Stomach (tissue), 9 donors: Measurements from ENCODE around the gene FICD. TPM values are rescaled to one million over a fixed set of nuclear protein-coding genes. Genes with fewer than 3 reads are reported as not detected.
"Not testable (repeated sequence)": the region's sequence is repeated elsewhere in the genome, so short reads cannot be mapped to it uniquely, and the experiment has no call there.

Experiments used
- DNase-seq, 2 donors: peaks; one replicate each; pipeline versions ENCODE4 v3.0.0 to v3.0.0-alpha.2; 2013 to 2019
- H3K27ac ChIP-seq, 5 donors: fragments of 200-600 bp in 4 of 5; sonication (generic) in 4 of 5; one replicate each; pipeline ENCODE4 v1.5.1; 2013 to 2019; ENCODE audit warnings: mild to moderate bottlenecking in 1 of 5, moderate library complexity in 1 of 5
- H3K27me3 ChIP-seq, 3 donors: fragments of 200-600 bp; sonication (generic); one replicate each; pipeline ENCODE4 v1.5.1; 2017 to 2019; ENCODE audit warnings: mixed run types in 1 of 3
- H3K36me3 ChIP-seq, 4 donors: fragments of 200-600 bp; sonication (generic); 1 replicate in 3 of 4; 2 replicates in 1 of 4; pipeline ENCODE4 v1.5.1; 2016 to 2019
- H3K4me1 ChIP-seq, 4 donors: fragments of 200-600 bp; sonication (generic); one replicate each; pipeline ENCODE4 v1.5.1; 2016 to 2019
- H3K4me3 ChIP-seq, 4 donors: fragments of 200-600 bp; sonication (generic) in 3 of 4; one replicate each; pipeline ENCODE4 v1.5.1; 2016 to 2019; ENCODE audit warnings: mild to moderate bottlenecking in 1 of 4
- H3K9me3 ChIP-seq, 4 donors: fragments of 200-600 bp; sonication (generic); one replicate each; pipeline ENCODE4 v1.5.1; 2016 to 2019
- EP300 ChIP-seq: sonication (generic); formaldehyde crosslinking; IDR thresholded peaks from one replicate; pipeline ENCODE4 v1.6.1; 2017; ENCODE audit warnings: antibody characterized with exemption
- POLR2A ChIP-seq, 4 donors: fragments of 450-650 bp; IDR thresholded peaks; one replicate each; pipeline ENCODE4 v1.6.1; 2016; ENCODE audit warnings: antibody characterized with exemption in 4 of 4, control low read depth in 2 of 4, mild to moderate bottlenecking in 1 of 4, moderate library complexity in 1 of 4
- POLR2AphosphoS5 ChIP-seq, 3 donors: sonication (generic); formaldehyde crosslinking; IDR thresholded peaks; one replicate each; pipeline ENCODE4 v1.6.1; 2016; ENCODE audit warnings: antibody characterized with exemption in 3 of 3
- WGBS, 5 donors: extraction: QIAGEN DNeasy Blood & Tissue Kit in 3 of 5; methylation state at CpG; one replicate each; pipeline versions ENCODE4 v1.1.5 to v1.1.7; 2013 to 2018; 5-methylcytosine and 5-hydroxymethylcytosine counted together
- intact Hi-C: fragments of 100-400 bp; cut with DNase I; formaldehyde crosslinking; loops from one replicate; pipeline ENCODE4 v1.15.1; 2023; ENCODE audit warnings: low total_unique reads
- polyA plus RNA-seq, 3 donors: library from polyadenylated mRNA; stranded (reverse); fragments of 200-250 nt; gene quantifications; one replicate each; pipeline ENCODE4 v1.2.3, GENCODE V29; 2013
- total RNA-seq, 5 donors: library from RNA; depleted of rRNA; stranded (reverse); fragments of >200 nt; gene quantifications; one replicate each; pipeline versions ENCODE4 v1.1.0 to v1.2.3, GENCODE V29; 2014 to 2016
- TF ChIP-seq, protein P1 (sequence below), 7 experiments: fragments of 450-650 bp in 4 of 7; fragments of 200-600 bp in 3 of 7; sonication (generic) in 3 of 7; IDR thresholded peaks; one replicate each; pipeline ENCODE4 v1.5.1; 2016 to 2019; ENCODE audit warnings: antibody characterized with exemption in 7 of 7, control low read depth in 2 of 7, mild to moderate bottlenecking in 1 of 7
- donor health status: healthy with polysubstance abuse.
- donor health status: Bipolar disorder and iron deficiency.
- donor health status: healthy.

Gene FICD
- total and polyA plus RNA-seq, 8 donors = 1.2 to 26.3 (median 5.0) TPM

DNA sequence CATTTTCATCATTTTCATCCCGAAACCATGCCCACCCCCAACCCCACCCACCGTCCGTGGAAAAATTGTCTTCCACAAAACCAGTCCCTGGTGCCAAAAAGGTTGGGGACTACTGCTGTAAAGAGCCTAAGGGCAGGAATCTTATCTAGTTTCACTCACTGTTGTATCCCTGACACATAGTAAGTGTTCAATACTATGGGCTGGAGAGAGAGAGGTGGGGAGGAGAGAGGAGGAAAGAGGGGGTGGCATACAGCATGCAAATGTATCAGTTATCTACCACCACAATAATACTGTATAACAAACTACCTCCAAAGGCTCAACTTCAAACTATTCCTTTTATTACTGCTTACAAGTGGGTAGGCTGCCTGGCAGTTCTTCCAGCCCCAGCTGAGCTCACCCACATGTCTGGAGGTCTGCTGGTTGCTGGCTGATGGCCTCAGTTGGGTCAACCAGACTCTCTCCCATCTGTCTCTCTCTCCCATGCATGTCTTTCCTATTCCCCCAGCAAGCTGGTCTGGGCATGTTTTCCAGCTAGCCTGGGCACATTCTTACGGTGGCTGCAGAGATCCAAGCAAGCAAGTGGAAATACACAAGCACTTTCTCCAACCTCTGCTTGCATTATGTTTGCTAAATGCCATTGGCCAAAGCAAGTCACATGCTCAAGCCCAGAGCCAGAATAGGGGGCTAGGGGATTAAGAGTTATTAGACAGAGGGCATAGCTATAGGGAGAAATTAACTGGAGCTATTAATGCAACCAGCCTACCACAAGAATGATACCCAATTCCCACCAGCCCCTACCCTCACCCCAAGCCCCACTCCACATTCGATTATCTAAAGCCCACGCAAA, 31.6 kb upstream of the FICD start:
- Histone ChIP-seq H3K4me1 (no peaks in the 10 kb centered on the region), H3K9me3 (peaks cover 0 to 12% (median 5%) of the 10 kb centered on the region in 4 donors), H3K27ac (no peak overlapping the region), H3K36me3 (no peaks in the 10 kb centered on the region), H3K4me3 (no peak overlapping the region), H3K27me3 (peaks cover 0 to 24% (median 0%) of the 10 kb centered on the region in 3 donors)
- TF ChIP-seq POLR2AphosphoS5 (IDR thresholded peaks at IDR 0.05) (no peak), EP300 (no peak), POLR2A (IDR thresholded peaks at IDR 0.05) (no peak)
- TF ChIP-seq, protein P1, sequence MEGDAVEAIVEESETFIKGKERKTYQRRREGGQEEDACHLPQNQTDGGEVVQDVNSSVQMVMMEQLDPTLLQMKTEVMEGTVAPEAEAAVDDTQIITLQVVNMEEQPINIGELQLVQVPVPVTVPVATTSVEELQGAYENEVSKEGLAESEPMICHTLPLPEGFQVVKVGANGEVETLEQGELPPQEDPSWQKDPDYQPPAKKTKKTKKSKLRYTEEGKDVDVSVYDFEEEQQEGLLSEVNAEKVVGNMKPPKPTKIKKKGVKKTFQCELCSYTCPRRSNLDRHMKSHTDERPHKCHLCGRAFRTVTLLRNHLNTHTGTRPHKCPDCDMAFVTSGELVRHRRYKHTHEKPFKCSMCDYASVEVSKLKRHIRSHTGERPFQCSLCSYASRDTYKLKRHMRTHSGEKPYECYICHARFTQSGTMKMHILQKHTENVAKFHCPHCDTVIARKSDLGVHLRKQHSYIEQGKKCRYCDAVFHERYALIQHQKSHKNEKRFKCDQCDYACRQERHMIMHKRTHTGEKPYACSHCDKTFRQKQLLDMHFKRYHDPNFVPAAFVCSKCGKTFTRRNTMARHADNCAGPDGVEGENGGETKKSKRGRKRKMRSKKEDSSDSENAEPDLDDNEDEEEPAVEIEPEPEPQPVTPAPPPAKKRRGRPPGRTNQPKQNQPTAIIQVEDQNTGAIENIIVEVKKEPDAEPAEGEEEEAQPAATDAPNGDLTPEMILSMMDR (IDR thresholded peaks at IDR 0.05) = no peak
- no peak for DNase-seq
- intact Hi-C loops = no loop called here
- WGBS, 5 donors = 60 to 72% (median 64%) methylated on average over 6 of the region's 6 CpGs

DNA sequence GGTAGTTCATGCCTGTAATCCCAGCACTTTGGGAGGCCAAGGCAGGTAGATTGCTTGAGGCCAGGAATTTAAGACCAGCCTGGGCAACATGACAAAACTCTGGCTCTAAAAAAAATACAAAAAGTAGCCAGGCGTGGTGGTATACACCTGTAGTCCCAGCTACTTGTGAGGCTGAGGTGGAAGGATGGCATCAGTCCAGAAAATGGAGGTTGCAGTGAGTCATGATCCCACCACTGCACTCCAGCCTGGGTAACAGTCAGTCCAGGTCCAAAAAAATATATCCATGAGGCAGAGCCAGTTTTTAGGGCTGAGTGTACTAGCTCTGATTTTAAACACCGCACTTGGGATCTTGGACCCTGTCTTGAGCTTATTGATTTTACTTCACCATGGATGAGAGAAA, 30.6 kb upstream of the FICD start:
- DNase-seq = no peak
- TF ChIP-seq EP300 (no peak), POLR2AphosphoS5 (IDR thresholded peaks at IDR 0.05) (no peak), POLR2A (IDR thresholded peaks at IDR 0.05) (no peak)
- TF ChIP-seq, protein P1 (IDR thresholded peaks at IDR 0.05) = no peak
- 70 to 89% (median 76%) methylated on average over 2 of the region's 2 CpGs for WGBS, 5 donors

DNA sequence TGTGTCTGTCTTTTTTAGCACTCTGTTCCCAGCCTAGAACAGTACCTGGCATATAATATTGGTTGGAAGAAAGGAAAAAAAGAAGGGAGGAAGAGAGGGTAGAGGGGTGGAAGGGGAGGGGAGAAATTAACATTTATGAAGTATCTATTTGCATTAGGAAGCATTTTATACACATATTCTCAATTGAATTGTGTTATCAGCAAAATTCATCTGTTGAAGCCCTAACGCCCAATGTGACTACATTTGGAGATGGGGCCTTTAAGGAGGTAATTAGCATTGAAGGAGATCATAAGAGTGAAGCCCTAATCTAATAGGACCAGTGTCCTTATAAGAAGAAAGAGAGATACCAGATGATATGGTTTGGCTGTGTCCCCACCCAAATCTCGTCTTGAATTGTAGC, 30.2 kb upstream of the FICD start:
- Histone ChIP-seq H3K9me3 (peaks cover 0 to 16% (median 5%) of the 10 kb centered on the region in 4 donors), H3K4me1 (no peaks in the 10 kb centered on the region), H3K4me3 (no peak overlapping the region), H3K27me3 (peaks cover 0 to 22% (median 0%) of the 10 kb centered on the region in 3 donors), H3K27ac (no peak overlapping the region), H3K36me3 (no peaks in the 10 kb centered on the region)
- 54 to 75% (median 62%) methylated on average over 2 of the region's 2 CpGs for WGBS, 5 donors
- intact Hi-C loops = no loop called here
- DNase-seq = no peak
- TF ChIP-seq POLR2AphosphoS5 (IDR thresholded peaks at IDR 0.05) (no peak), POLR2A (IDR thresholded peaks at IDR 0.05) (no peak), EP300 (no peak)
- TF ChIP-seq, protein P1 (IDR thresholded peaks at IDR 0.05) = no peak

More for the DNA sequence above, 30.6 kb upstream of the FICD start:
- no peaks in the 10 kb centered on the region for H3K36me3 ChIP-seq
- peaks cover 0 to 16% (median 5%) of the 10 kb centered on the region in 4 donors for H3K9me3 ChIP-seq
- no peaks in the 10 kb centered on the region for H3K4me1 ChIP-seq
- intact Hi-C loops = no loop called here
- H3K4me3 ChIP-seq = no peak overlapping the region
- no peak overlapping the region for H3K27ac ChIP-seq
- H3K27me3 ChIP-seq = peaks cover 0 to 24% (median 0%) of the 10 kb centered on the region in 3 donors

DNA sequence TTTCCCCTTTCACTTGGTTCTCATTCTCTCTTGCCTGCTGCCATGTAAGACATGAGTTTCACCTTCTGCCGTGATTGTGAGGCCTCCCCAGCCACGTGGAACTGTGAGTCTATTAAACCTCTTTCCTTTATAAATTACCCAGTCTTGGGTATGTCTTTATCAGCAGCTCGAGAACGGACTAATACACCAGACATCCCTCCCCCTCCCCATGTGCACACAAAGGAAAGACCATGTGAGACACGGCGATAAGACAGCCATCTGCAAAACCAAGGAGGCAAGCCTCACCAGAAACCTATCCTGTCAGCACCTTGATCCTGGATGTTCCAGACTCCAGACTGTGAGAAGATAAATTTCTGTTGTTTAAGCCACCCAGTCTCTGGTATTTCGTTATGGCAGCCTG, 29.7 kb upstream of the FICD start:
- H3K9me3 ChIP-seq = peaks cover 0 to 16% (median 5%) of the 10 kb centered on the region in 4 donors
- H3K4me3 ChIP-seq, intact Hi-C loops, H3K4me1 ChIP-seq, DNase-seq, H3K27ac ChIP-seq, H3K36me3 ChIP-seq: not testable (repeated sequence)
- WGBS, 5 donors = 56 to 76% (median 59%) methylated on average over 7 of the region's 7 CpGs
- peaks cover 0 to 17% (median 0%) of the 10 kb centered on the region in 3 donors for H3K27me3 ChIP-seq

DNA sequence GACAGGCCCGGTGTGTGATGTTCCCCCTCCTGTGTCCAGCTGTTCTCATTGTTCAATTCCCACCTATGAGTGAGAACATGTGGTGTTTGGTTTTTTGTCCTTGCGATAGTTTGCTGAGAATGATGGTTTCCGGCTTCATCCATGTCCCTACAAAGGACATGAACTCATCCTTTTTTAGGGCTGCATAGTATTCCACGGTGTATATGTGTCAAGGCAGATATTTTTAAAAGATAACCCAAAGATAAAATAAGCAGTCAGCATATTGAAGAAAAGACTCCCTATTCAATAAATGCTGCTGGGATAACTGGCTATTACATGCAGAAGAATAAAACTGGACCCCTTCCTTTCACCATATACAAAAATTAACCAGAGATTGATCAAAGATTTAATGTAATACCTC, 28.0 kb upstream of the FICD start:
- H3K4me3 ChIP-seq, H3K4me1 ChIP-seq, H3K27me3 ChIP-seq, H3K27ac ChIP-seq, H3K36me3 ChIP-seq, intact Hi-C loops, DNase-seq: not testable (repeated sequence)
- H3K9me3 ChIP-seq = peaks cover 0 to 16% (median 5%) of the 10 kb centered on the region in 4 donors
- 67 to 99% (median 81%) methylated on average over 4 of the region's 4 CpGs for WGBS, 5 donors
